HG02970 (cell line): ENCODE measurements around the gene ITGB7.

Experiments used
- ATAC-seq: cut with Tn5 transposase; IDR thresholded peaks from one replicate; pipeline ENCODE4 v1.9.1; 2021; ENCODE audit warnings: mild to moderate bottlenecking, moderate library complexity, moderate number of reproducible peaks; ENCODE audit not compliant: unreplicated experiment, low FRiP score

The ITGB7 gene

GRCh38 chr12:53200458-53201176 lies 6.4 kb downstream of the ITGB7 start:
- ATAC-seq, result no peak

- ATAC-seq, result no peak
These were observed 7.0 kb downstream of the ITGB7 start for GRCh38 chr12:53200107-53200457.

GRCh38 chr12:53199700-53200099 lies 7.4 kb downstream of the ITGB7 start:
- ATAC-seq, result no peak

GRCh38 chr12:53198486-53199110 lies 8.5 kb downstream of the ITGB7 start:
- ATAC-seq, result no peak

GRCh38 chr12:53197011-53197640 lies 9.9 kb downstream of the ITGB7 start:
- no peak for ATAC-seq

GRCh38 chr12:53196486-53196885 lies 10.6 kb downstream of the ITGB7 start:
- ATAC-seq, result no peak

- ATAC-seq, result no peak
These were observed 11.3 kb downstream of the ITGB7 start for GRCh38 chr12:53195516-53196420.

- no peak for ATAC-seq
These were observed 12.1 kb downstream of the ITGB7 start for GRCh38 chr12:53194973-53195372.

GRCh38 chr12:53193985-53194716 lies 12.9 kb downstream of the ITGB7 start:
- no peak for ATAC-seq

GRCh38 chr12:53193040-53193439 lies 14.0 kb downstream of the ITGB7 start:
- no peak for ATAC-seq

- ATAC-seq, result no peak
These were observed 14.5 kb downstream of the ITGB7 start for GRCh38 chr12:53192531-53193021.

- ATAC-seq, result no peak
These were observed 15.0 kb downstream of the ITGB7 start for GRCh38 chr12:53191885-53192530.

- no peak for ATAC-seq
These were observed 15.8 kb downstream of the ITGB7 start for GRCh38 chr12:53191096-53191884.

- ATAC-seq, result no peak
These were observed 16.8 kb downstream of the ITGB7 start for GRCh38 chr12:53190108-53190729.

GRCh38 chr12:53187145-53187899 lies 19.7 kb downstream of the ITGB7 start:
- ATAC-seq, result no peak

GRCh38 chr12:53186745-53187144 lies 20.3 kb downstream of the ITGB7 start:
- ATAC-seq, result no peak

GRCh38 chr12:53185582-53186153 lies 21.4 kb downstream of the ITGB7 start:
- ATAC-seq, result no peak
